DOHH2 (cell line): ENCODE measurements around the gene ZSWIM6.

ENCODE experiments used
- H3F3A ChIP-seq: fragments of 200-600 bp; sonication (generic), shearing (Covaris generic); 2 replicates; pipeline ENCODE4 v1.6.0; 2016; ENCODE audit warnings: antibody characterized with exemption, mild to moderate bottlenecking; ENCODE audit not compliant: control insufficient read depth, insufficient read depth
- H3K27ac ChIP-seq: fragments of 200-600 bp; sonication (generic); 2 replicates; pipeline ENCODE4 v1.5.1; 2014; ENCODE audit warnings: low read depth, mild to moderate bottlenecking, low read length, moderate library complexity
- H3K27me3 ChIP-seq: fragments of 200-600 bp; sonication (generic); 2 replicates; pipeline ENCODE4 v1.6.1; 2014; ENCODE audit warnings: mild to moderate bottlenecking, low read length, mixed read lengths; ENCODE audit not compliant: control insufficient read depth
- H3K36me3 ChIP-seq: fragments of 200-600 bp; sonication (generic); 2 replicates; pipeline ENCODE4 v1.6.1; 2014; ENCODE audit warnings: mild to moderate bottlenecking, low read length, moderate library complexity, mixed read lengths; ENCODE audit not compliant: control insufficient read depth
- H3K4me1 ChIP-seq: fragments of 200-600 bp; sonication (generic); 2 replicates; pipeline ENCODE4 v1.6.1; 2014; ENCODE audit warnings: mild to moderate bottlenecking, low read length, mixed read lengths; ENCODE audit not compliant: control insufficient read depth
- H3K4me2 ChIP-seq: fragments of 200-600 bp; sonication (generic); 2 replicates; pipeline ENCODE4 v1.6.0; 2014; ENCODE audit warnings: mild to moderate bottlenecking, low read length, moderate library complexity
- H3K4me3 ChIP-seq: fragments of 200-600 bp; sonication (generic); 2 replicates; pipeline ENCODE4 v1.5.1; 2014; ENCODE audit warnings: mild to moderate bottlenecking, low read length, mixed read lengths
- H3K79me2 ChIP-seq: fragments of 200-600 bp; sonication (generic); 2 replicates; pipeline ENCODE4 v1.6.1; 2014; ENCODE audit warnings: mild to moderate bottlenecking, low read length, mixed read lengths; ENCODE audit not compliant: control insufficient read depth
- H3K9me2 ChIP-seq: fragments of 200-600 bp; sonication (generic); replicated peaks from 2 replicates; pipeline ENCODE4 v1.6.1; 2014; ENCODE audit warnings: mild to moderate bottlenecking, low read length, mixed read lengths; ENCODE audit not compliant: control insufficient read depth
- H3K9me3 ChIP-seq: fragments of 200-600 bp; sonication (generic); 2 replicates; pipeline ENCODE4 v1.6.1; 2014; ENCODE audit warnings: antibody characterized with exemption, low read length, mixed read lengths; ENCODE audit not compliant: control insufficient read depth, insufficient read depth
- H4K20me1 ChIP-seq: fragments of 200-600 bp; sonication (generic); 2 replicates; pipeline ENCODE4 v1.6.0; 2014; ENCODE audit warnings: low read depth, mild to moderate bottlenecking, antibody characterized with exemption, low read length, moderate library complexity; ENCODE audit not compliant: control insufficient read depth, insufficient read depth
- CTCF ChIP-seq: fragments of 200-600 bp; sonication (generic); IDR thresholded peaks from one replicate; pipeline ENCODE4 v1.5.1; 2014; ENCODE audit warnings: antibody characterized with exemption, mild to moderate bottlenecking, low read depth, low read length; ENCODE audit not compliant: poor library complexity, severe bottlenecking
- EZH2phosphoT487 ChIP-seq: fragments of 200-600 bp; sonication (generic); IDR thresholded peaks from 2 replicates; pipeline ENCODE4 v1.6.1; 2017; ENCODE audit warnings: borderline replicate concordance, mild to moderate bottlenecking, antibody characterized with exemption, low read length, moderate library complexity, mixed read lengths

The ZSWIM6 gene

GRCh38 chr5:61441742-61442141 lies 109.7 kb downstream of the ZSWIM6 start:
- H4K20me1 ChIP-seq: no peaks in the 10 kb centered on the region
- no peaks in the 10 kb centered on the region for H3K27me3 ChIP-seq
- H3K9me2 ChIP-seq: no peaks in the 10 kb centered on the region
- H3F3A ChIP-seq: no peaks in the 10 kb centered on the region
- H3K4me1 ChIP-seq: no peaks in the 10 kb centered on the region
- H3K9me3 ChIP-seq: peaks cover 14% of the 10 kb centered on the region; the same call in 1 of the 2 replicates
- no peaks in the 10 kb centered on the region for H3K79me2 ChIP-seq
- H3K36me3 ChIP-seq: no peaks in the 10 kb centered on the region
- H3K4me2 ChIP-seq: no peak overlapping the region
- TF ChIP-seq CTCF: no peak
- TF ChIP-seq EZH2phosphoT487: no peak
- no peak overlapping the region for H3K27ac ChIP-seq
- no peak overlapping the region for H3K4me3 ChIP-seq

GRCh38 chr5:61447780-61448495 lies 115.9 kb downstream of the ZSWIM6 start:
- Histone ChIP-seq H3K36me3 (no peaks in the 10 kb centered on the region), H3K9me2 (no peaks in the 10 kb centered on the region), H3K4me2 (no peak overlapping the region), H3F3A (no peaks in the 10 kb centered on the region), H4K20me1 (no peaks in the 10 kb centered on the region), H3K27ac (no peak overlapping the region), H3K79me2 (no peaks in the 10 kb centered on the region), H3K27me3 (no peaks in the 10 kb centered on the region), H3K4me3 (no peak overlapping the region), H3K9me3 (peaks cover 7% of the 10 kb centered on the region; the same call in 1 of the 2 replicates), H3K4me1 (no peaks in the 10 kb centered on the region)
- TF ChIP-seq EZH2phosphoT487: no peak

- no peaks in the 10 kb centered on the region for H3K4me1 ChIP-seq
- no peak for TF ChIP-seq EZH2phosphoT487
- no peak for TF ChIP-seq CTCF
- no peaks in the 10 kb centered on the region for H3K9me2 ChIP-seq
- H3K9me3 ChIP-seq: peaks cover 6% of the 10 kb centered on the region; the same call in 1 of the 2 replicates
- H3K27ac ChIP-seq: no peak overlapping the region
- no peaks in the 10 kb centered on the region for H3K36me3 ChIP-seq
- H3K27me3 ChIP-seq: no peaks in the 10 kb centered on the region
- no peaks in the 10 kb centered on the region for H4K20me1 ChIP-seq
- H3K79me2 ChIP-seq: no peaks in the 10 kb centered on the region
- no peak overlapping the region for H3K4me3 ChIP-seq
- H3K4me2 ChIP-seq: no peak overlapping the region
- no peaks in the 10 kb centered on the region for H3F3A ChIP-seq
Observed at GRCh38 chr5:61449804-61450492, 117.9 kb downstream of the ZSWIM6 start.
